HG03520 (cell line): ENCODE results near the gene RAB40B.

Experiments
- ATAC-seq: cut with Tn5 transposase; IDR thresholded peaks from one replicate; pipeline ENCODE4 v1.9.1; 2021; ENCODE audit warnings: mild to moderate bottlenecking, moderate library complexity; ENCODE audit not compliant: unreplicated experiment

The RAB40B gene

GRCh38 chr17:82716203-82717010, 17.9 kb upstream of the RAB40B start, which contains the start of gene FN3KRP:
Gene FN3KRP, plus strand, starts transcription at chr17:82716706. Its CDS starts 50 bp downstream, at chr17:82716756.
- ATAC-seq, result peak; percentile 69

- no peak for ATAC-seq
Observed at GRCh38 chr17:82713071-82713723, 14.7 kb upstream of the RAB40B start.

GRCh38 chr17:82710499-82711232, 12.2 kb upstream of the RAB40B start:
- no peak for ATAC-seq

- ATAC-seq, result no peak
Observed at GRCh38 chr17:82709676-82710498, 11.4 kb upstream of the RAB40B start.

- no peak for ATAC-seq
Observed at GRCh38 chr17:82709024-82709675, 10.7 kb upstream of the RAB40B start.

- no peak for ATAC-seq
Observed at GRCh38 chr17:82705756-82706155, 7.3 kb upstream of the RAB40B start.

- no peak for ATAC-seq
Observed at GRCh38 chr17:82704886-82705285, 6.4 kb upstream of the RAB40B start.

GRCh38 chr17:82703935-82704865, 5.7 kb upstream of the RAB40B start:
- ATAC-seq, result no peak

- ATAC-seq, result no peak
Observed at GRCh38 chr17:82703036-82703745, 4.7 kb upstream of the RAB40B start.

- ATAC-seq, result no peak
Observed at GRCh38 chr17:82702231-82702927, 3.9 kb upstream of the RAB40B start.

GRCh38 chr17:82699551-82699950, 1.1 kb upstream of the RAB40B start:
- no peak for ATAC-seq

GRCh38 chr17:82698974-82699442, 510 bp upstream of the RAB40B start:
- peak; percentile 12 for ATAC-seq

GRCh38 chr17:82697808-82698064, 762 bp downstream of the RAB40B start:
- ATAC-seq, result no peak

GRCh38 chr17:82696916-82697807, 1.3 kb downstream of the RAB40B start:
- no peak for ATAC-seq

- no peak for ATAC-seq
Observed at GRCh38 chr17:82696259-82696658, 2.2 kb downstream of the RAB40B start.

GRCh38 chr17:82694647-82695046, 3.9 kb downstream of the RAB40B start:
- no peak for ATAC-seq
